Measurements from ENCODE around the gene TMEM183A. TPM values are rescaled to one million over a fixed set of nuclear protein-coding genes. Genes with fewer than 3 reads are reported as not detected.

The TMEM183A gene
- total RNA-seq, 5 donors from 2014 or later (not counting 1 experiment from before 2014, with no cell fraction given), result 67.5 to 124 (median 68.4) TPM

GRCh38 chr1:203031467-203031866 is 24.3 kb downstream of the TMEM183A start:
- Histone ChIP-seq H3K27ac (ENCODE audit: low read length) (no peak overlapping the region), H3K36me3 (ENCODE audit: control insufficient read depth in 2 of 2, extremely low read depth in 1 of 2, insufficient read depth in 1 of 2, low read length in 1 of 2) (no peaks in the 10 kb centered on the region), H3K9me3 (no peaks in the 10 kb centered on the region), H3K4me3 (ENCODE audit: control insufficient read depth in 1 of 2, extremely low read depth in 1 of 2, low read length in 1 of 2) (no peak overlapping the region), H3K27me3 (replicated peaks in 1 of 2; ENCODE audit: control insufficient read depth in 2 of 2, extremely low read depth in 1 of 2, insufficient read depth in 2 of 2, low read length in 1 of 2) (peaks cover 4 to 23% of the 10 kb centered on the region in 2 experiments), H3K4me1 (ENCODE audit: control insufficient read depth in 1 of 2, extremely low read depth in 1 of 2, insufficient read depth in 2 of 2, low read length in 2 of 2) (peaks cover 4 to 11% of the 10 kb centered on the region in 2 experiments)
- ATAC-seq (replicated peaks in 1 of 4), result no peak
- 96% methylated on average over 5 of the region's 6 CpGs for WGBS (ENCODE audit: insufficient coverage)
- Mint-ChIP-seq H3K27me3 (no peaks in the 10 kb centered on the region), H3K27ac (no peak overlapping the region), H3K4me1 (peaks cover 6 to 8% (median 7%) of the 10 kb centered on the region in 3 donors), H3K4me3 (no peak overlapping the region), H3K9me3 (no peaks in the 10 kb centered on the region), H3K36me3 (no peaks in the 10 kb centered on the region)
- ChIA-PET POLR2A (no interaction called here), CTCF (no interaction called here)
- no peak for DNase-seq

DNA sequence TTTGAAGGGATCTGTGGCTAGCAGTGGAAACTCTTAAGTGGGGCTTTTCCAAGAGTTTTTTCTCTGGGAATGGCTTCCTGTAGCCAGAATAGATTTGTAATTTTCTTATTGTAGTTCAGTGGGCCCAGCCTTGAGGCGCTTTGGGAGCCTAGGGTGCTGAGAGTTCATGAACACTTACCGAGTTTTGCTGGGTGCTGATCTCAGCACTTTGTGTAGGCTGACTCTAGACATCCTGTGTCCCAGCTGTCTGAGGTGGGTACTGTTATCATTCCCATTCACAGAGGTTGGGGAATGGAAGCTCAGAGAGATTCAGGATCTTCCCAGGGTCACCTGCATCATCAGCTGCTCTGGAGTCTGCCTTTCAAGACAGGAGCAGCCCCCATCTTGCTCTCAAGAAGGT is 26.1 kb downstream of the TMEM183A start:
- Mint-ChIP-seq H3K9me3 (no peaks in the 10 kb centered on the region), H3K4me1 (no peaks in the 10 kb centered on the region), H3K36me3 (no peaks in the 10 kb centered on the region), H3K27me3 (no peaks in the 10 kb centered on the region), H3K27ac (no peak overlapping the region), H3K4me3 (no peak overlapping the region)
- Histone ChIP-seq H3K4me3 (ENCODE audit: control insufficient read depth in 1 of 2, extremely low read depth in 1 of 2, low read length in 1 of 2) (no peak overlapping the region), H3K36me3 (ENCODE audit: control insufficient read depth in 2 of 2, extremely low read depth in 1 of 2, insufficient read depth in 1 of 2, low read length in 1 of 2) (no peaks in the 10 kb centered on the region), H3K27ac (ENCODE audit: low read length) (no peak overlapping the region), H3K9me3 (no peaks in the 10 kb centered on the region), H3K27me3 (replicated peaks in 1 of 2; ENCODE audit: control insufficient read depth in 2 of 2, extremely low read depth in 1 of 2, insufficient read depth in 2 of 2, low read length in 1 of 2) (peaks cover 0 to 25% of the 10 kb centered on the region in 2 experiments), H3K4me1 (ENCODE audit: control insufficient read depth in 1 of 2, extremely low read depth in 1 of 2, insufficient read depth in 2 of 2, low read length in 2 of 2) (no peaks in the 10 kb centered on the region)
- ChIA-PET CTCF (no interaction called here), POLR2A (no interaction called here)
- ATAC-seq (replicated peaks in 1 of 4) (no peak), DNase-seq (no peak)
- 60% methylated on average over 1 of the region's 2 CpGs for WGBS (ENCODE audit: insufficient coverage)

GRCh38 chr1:203033917-203034316 is 26.7 kb downstream of the TMEM183A start:
- no peak overlapping the region for H3K27ac ChIP-seq (ENCODE audit: low read length)
- H3K36me3 Mint-ChIP-seq, result no peaks in the 10 kb centered on the region
- H3K4me3 Mint-ChIP-seq, result no peak overlapping the region
- ATAC-seq (replicated peaks in 1 of 4), result no peak
- no peaks in the 10 kb centered on the region for H3K4me1 Mint-ChIP-seq
- H3K4me3 ChIP-seq (ENCODE audit: control insufficient read depth in 1 of 2, extremely low read depth in 1 of 2, low read length in 1 of 2), result no peak overlapping the region
- peaks cover 0 to 28% of the 10 kb centered on the region in 2 experiments for H3K27me3 ChIP-seq (replicated peaks in 1 of 2; ENCODE audit: control insufficient read depth in 2 of 2, extremely low read depth in 1 of 2, insufficient read depth in 2 of 2, low read length in 1 of 2)
- ChIA-PET CTCF (no interaction called here), POLR2A (no interaction called here)
- no peak overlapping the region for H3K27ac Mint-ChIP-seq
- no peak for DNase-seq
- WGBS (ENCODE audit: insufficient coverage), result 71% methylated on average over 2 of the region's 2 CpGs
- peaks cover 0 to 2% of the 10 kb centered on the region in 2 donors for H3K27me3 Mint-ChIP-seq
- no peaks in the 10 kb centered on the region for H3K36me3 ChIP-seq (ENCODE audit: control insufficient read depth in 2 of 2, extremely low read depth in 1 of 2, insufficient read depth in 1 of 2, low read length in 1 of 2)
- no peaks in the 10 kb centered on the region for H3K4me1 ChIP-seq (ENCODE audit: control insufficient read depth in 1 of 2, extremely low read depth in 1 of 2, insufficient read depth in 2 of 2, low read length in 2 of 2)
- no peaks in the 10 kb centered on the region for H3K9me3 Mint-ChIP-seq
- H3K9me3 ChIP-seq, result no peaks in the 10 kb centered on the region

GRCh38 chr1:203034422-203035110 is 27.4 kb downstream of the TMEM183A start:
- ChIA-PET CTCF (no interaction called here), POLR2A (no interaction called here)
- ATAC-seq (replicated peaks in 1 of 4), result no peak
- Mint-ChIP-seq H3K36me3 (no peaks in the 10 kb centered on the region), H3K27me3 (peaks cover 5 to 7% of the 10 kb centered on the region in 2 donors), H3K9me3 (no peaks in the 10 kb centered on the region), H3K27ac (no peak overlapping the region), H3K4me3 (no peak overlapping the region), H3K4me1 (peaks cover 0 to 5% (median 2%) of the 10 kb centered on the region in 3 donors)
- no peaks in the 10 kb centered on the region for H3K36me3 ChIP-seq (ENCODE audit: control insufficient read depth in 2 of 2, extremely low read depth in 1 of 2, insufficient read depth in 1 of 2, low read length in 1 of 2)
- H3K9me3 ChIP-seq, result no peaks in the 10 kb centered on the region
- DNase-seq, result no peak
- H3K4me1 ChIP-seq (ENCODE audit: control insufficient read depth in 1 of 2, extremely low read depth in 1 of 2, insufficient read depth in 2 of 2, low read length in 2 of 2), result peaks cover 0 to 2% of the 10 kb centered on the region in 2 experiments
- WGBS (ENCODE audit: insufficient coverage), result 67% methylated on average over 5 of the region's 10 CpGs
- H3K27ac ChIP-seq (ENCODE audit: low read length), result no peak overlapping the region
- peaks cover 0 to 26% of the 10 kb centered on the region in 2 experiments for H3K27me3 ChIP-seq (replicated peaks in 1 of 2; ENCODE audit: control insufficient read depth in 2 of 2, extremely low read depth in 1 of 2, insufficient read depth in 2 of 2, low read length in 1 of 2)
- no peak overlapping the region for H3K4me3 ChIP-seq (ENCODE audit: control insufficient read depth in 1 of 2, extremely low read depth in 1 of 2, low read length in 1 of 2)

DNA sequence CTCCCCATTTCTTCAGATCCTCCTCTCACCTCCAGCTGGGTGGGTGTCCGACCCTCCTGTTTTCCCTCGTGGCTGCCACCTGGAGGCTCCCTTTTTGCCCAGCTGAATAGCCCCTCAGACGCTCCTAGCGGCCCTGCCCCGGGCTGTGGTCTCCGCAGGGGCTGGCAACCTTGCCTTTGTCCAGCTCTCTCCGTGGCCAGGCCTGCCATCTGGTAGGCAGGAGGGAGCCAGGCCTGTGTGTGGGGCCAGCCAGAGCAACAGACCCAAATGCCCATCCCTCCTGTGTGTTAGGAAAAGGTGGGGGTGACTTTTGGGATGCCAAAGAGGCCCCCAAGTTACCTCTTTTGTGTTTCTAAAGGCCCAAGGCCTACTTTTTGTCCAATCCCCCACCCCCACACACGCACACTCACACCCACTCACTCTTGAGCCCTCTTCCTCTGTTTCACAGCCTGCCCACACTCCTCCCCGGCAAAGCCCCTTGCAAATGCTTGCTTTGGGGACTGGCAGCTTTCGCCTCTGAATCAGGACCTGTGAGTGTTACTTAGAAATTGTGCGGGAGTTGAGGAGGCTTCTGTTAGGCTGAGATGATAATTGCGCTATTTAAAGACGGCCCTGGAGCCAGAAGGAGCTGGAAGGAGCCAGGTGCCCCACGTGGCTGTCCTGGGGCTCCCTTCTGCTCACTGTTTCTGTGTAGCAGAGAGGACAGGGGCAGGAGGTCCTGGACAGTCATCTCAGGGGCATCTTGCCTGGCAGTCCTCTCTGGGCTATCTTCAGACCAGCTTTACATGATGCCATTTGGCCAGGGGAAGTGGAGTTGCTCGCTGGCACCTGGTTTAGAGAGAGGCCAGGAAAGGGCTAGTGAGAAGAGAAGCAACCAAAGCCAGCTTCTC is 28.2 kb downstream of the TMEM183A start:
- no peak for DNase-seq
- no peaks in the 10 kb centered on the region for H3K36me3 ChIP-seq (ENCODE audit: control insufficient read depth in 2 of 2, extremely low read depth in 1 of 2, insufficient read depth in 1 of 2, low read length in 1 of 2)
- POLR2A ChIA-PET, result interaction anchor here in 1 of 2 donors (0.6 to 0.7 kb wide), 2 partner anchors 219 to 438 kb away, joined by 6 to 8 read pairs; no protein-coding TSS in a partner anchor
- peaks cover 0 to 26% of the 10 kb centered on the region in 2 experiments for H3K27me3 ChIP-seq (replicated peaks in 1 of 2; ENCODE audit: control insufficient read depth in 2 of 2, extremely low read depth in 1 of 2, insufficient read depth in 2 of 2, low read length in 1 of 2)
- no peak for ATAC-seq (replicated peaks in 1 of 4)
- peaks cover 5 to 7% of the 10 kb centered on the region in 2 donors for H3K27me3 Mint-ChIP-seq
- no peak overlapping the region for H3K4me3 ChIP-seq (ENCODE audit: control insufficient read depth in 1 of 2, extremely low read depth in 1 of 2, low read length in 1 of 2)
- no peak overlapping the region for H3K27ac ChIP-seq (ENCODE audit: low read length)
- H3K4me3 Mint-ChIP-seq, result no peak overlapping the region
- H3K27ac Mint-ChIP-seq, result no peak overlapping the region
- peaks cover 0 to 6% (median 2%) of the 10 kb centered on the region in 3 donors for H3K4me1 Mint-ChIP-seq
- CTCF ChIA-PET, result interaction anchor here in 1 of 2 donors (0.7 kb wide), 1 partner anchor 288 kb away, joined by 4 read pairs; no protein-coding TSS in a partner anchor
- WGBS (ENCODE audit: insufficient coverage), result 73% methylated on average over 11 of the region's 15 CpGs
- H3K36me3 Mint-ChIP-seq, result no peaks in the 10 kb centered on the region
- peaks cover 0 to 3% of the 10 kb centered on the region in 2 experiments for H3K4me1 ChIP-seq (ENCODE audit: control insufficient read depth in 1 of 2, extremely low read depth in 1 of 2, insufficient read depth in 2 of 2, low read length in 2 of 2)
- H3K9me3 Mint-ChIP-seq, result no peaks in the 10 kb centered on the region
- no peaks in the 10 kb centered on the region for H3K9me3 ChIP-seq

GRCh38 chr1:203036135-203036534 is 29.0 kb downstream of the TMEM183A start:
- peaks cover 0 to 6% (median 2%) of the 10 kb centered on the region in 3 donors for H3K4me1 Mint-ChIP-seq
- H3K27me3 ChIP-seq (replicated peaks in 1 of 2; ENCODE audit: control insufficient read depth in 2 of 2, extremely low read depth in 1 of 2, insufficient read depth in 2 of 2, low read length in 1 of 2), result peaks cover 0 to 26% of the 10 kb centered on the region in 2 experiments
- ChIA-PET CTCF (interaction anchor here in 1 of 2 donors (0.7 kb wide), 1 partner anchor 288 kb away, joined by 4 read pairs; no protein-coding TSS in a partner anchor), POLR2A (interaction anchor here in 1 of 2 donors (0.6 kb wide), 1 partner anchor 437 kb away, joined by 6 read pairs; no protein-coding TSS in a partner anchor)
- no peak overlapping the region for H3K4me3 ChIP-seq (ENCODE audit: control insufficient read depth in 1 of 2, extremely low read depth in 1 of 2, low read length in 1 of 2)
- no peaks in the 10 kb centered on the region for H3K9me3 Mint-ChIP-seq
- no peak for ATAC-seq (replicated peaks in 1 of 4)
- no peak overlapping the region for H3K4me3 Mint-ChIP-seq
- H3K27ac ChIP-seq (ENCODE audit: low read length), result no peak overlapping the region
- peaks cover 0 to 3% of the 10 kb centered on the region in 2 experiments for H3K4me1 ChIP-seq (ENCODE audit: control insufficient read depth in 1 of 2, extremely low read depth in 1 of 2, insufficient read depth in 2 of 2, low read length in 2 of 2)
- no peaks in the 10 kb centered on the region for H3K36me3 ChIP-seq (ENCODE audit: control insufficient read depth in 2 of 2, extremely low read depth in 1 of 2, insufficient read depth in 1 of 2, low read length in 1 of 2)
- H3K9me3 ChIP-seq, result no peaks in the 10 kb centered on the region
- DNase-seq, result no peak
- peaks cover 5 to 7% of the 10 kb centered on the region in 2 donors for H3K27me3 Mint-ChIP-seq
- no peak overlapping the region for H3K27ac Mint-ChIP-seq
- no peaks in the 10 kb centered on the region for H3K36me3 Mint-ChIP-seq
- WGBS (ENCODE audit: insufficient coverage), result 88% methylated on average over 2 of the region's 4 CpGs

Measured in T-cell (primary cell).